Upper lobe of left lung (tissue), 4 donors: Measurements from ENCODE around the gene ACTRT2.

Experiments
- CTCF ChIP-seq, 6 experiments: fragments of 450-650 bp in 4 of 6; fragments of 200-600 bp in 2 of 6; sonication (generic) in 2 of 6; IDR thresholded peaks; one replicate each; pipeline ENCODE4 v1.5.1; 2016 to 2019; ENCODE audit warnings: antibody characterized with exemption in 6 of 6
- EP300 ChIP-seq, 4 donors: sonication (generic); formaldehyde crosslinking; IDR thresholded peaks; one replicate each; pipeline ENCODE4 v1.5.1; 2017; ENCODE audit warnings: antibody characterized with exemption in 4 of 4, control low read depth in 2 of 4
- POLR2A ChIP-seq, 4 donors: fragments of 450-650 bp; IDR thresholded peaks; one replicate each; pipeline ENCODE4 v1.5.1; 2016 to 2017; ENCODE audit warnings: antibody characterized with exemption in 4 of 4, mild to moderate bottlenecking in 2 of 4
- POLR2AphosphoS5 ChIP-seq, 2 donors: sonication (generic); formaldehyde crosslinking; IDR thresholded peaks; one replicate each; pipeline ENCODE4 v1.5.1; 2017; ENCODE audit warnings: antibody characterized with exemption in 2 of 2

GRCh38 chr1:3067671-3068563, 46.6 kb downstream of the ACTRT2 start:
- no peak for TF ChIP-seq CTCF (IDR thresholded peaks at IDR 0.05)
- no peak for TF ChIP-seq POLR2A (IDR thresholded peaks at IDR 0.05)
- no peak for TF ChIP-seq EP300 (IDR thresholded peaks at IDR 0.05)
- no peak for TF ChIP-seq POLR2AphosphoS5 (IDR thresholded peaks at IDR 0.05)
